Heart right ventricle (tissue), 16 donors: ENCODE data around the gene SP1. TPM values are rescaled to one million over a fixed set of nuclear protein-coding genes. Genes with fewer than 3 reads are reported as not detected.
"Not testable (repeated sequence)": the region's sequence is repeated elsewhere in the genome, so short reads cannot be mapped to it uniquely, and the experiment has no call there.

Experiments used
- ATAC-seq, 8 donors: fragments of 200-7000 bp; cut with Tn5 transposase; one replicate each; pipeline ENCODE4 v1.9.1; 2020; ENCODE audit warnings: mild to moderate bottlenecking in 8 of 8, moderate library complexity in 8 of 8, moderate number of reproducible peaks in 1 of 8
- DNase-seq, 2 donors: peaks; one replicate each; pipeline ENCODE4 v3.0.0-alpha.2; 2020
- H3K27ac ChIP-seq, 10 donors: fragments of 200-600 bp; sonication (generic) in 2 of 10; one replicate each; pipeline versions ENCODE4 v1.5.0 to v1.8.0; 2020 to 2022; ENCODE audit warnings: mild to moderate bottlenecking in 3 of 10
- H3K27me3 ChIP-seq, 7 donors: fragments of 200-600 bp; one replicate each; pipeline ENCODE4 v1.8.0; 2021 to 2022; ENCODE audit warnings: mild to moderate bottlenecking in 2 of 7
- H3K36me3 ChIP-seq, 9 donors: fragments of 200-600 bp; sonication (generic) in 1 of 9; one replicate each; pipeline versions ENCODE4 v1.5.0 to v1.8.0; 2020 to 2022; ENCODE audit warnings: mild to moderate bottlenecking in 2 of 9
- H3K4me1 ChIP-seq, 9 donors: fragments of 200-600 bp; sonication (generic) in 1 of 9; one replicate each; pipeline versions ENCODE4 v1.5.0 to v1.8.0; 2020 to 2022; ENCODE audit warnings: mild to moderate bottlenecking in 4 of 9
- H3K4me3 ChIP-seq, 10 donors: fragments of 200-600 bp; sonication (generic) in 2 of 10; one replicate each; pipeline versions ENCODE4 v1.5.0 to v1.8.0; 2020 to 2022; ENCODE audit warnings: mild to moderate bottlenecking in 7 of 10, moderate library complexity in 2 of 10
- H3K9me3 ChIP-seq, 11 donors: fragments of 200-600 bp in 10 of 11; sonication (generic) in 2 of 11; one replicate each; pipeline versions ENCODE4 v1.5.0 to v1.8.0; 2013 to 2022; ENCODE audit warnings: mild to moderate bottlenecking in 2 of 11, control low read depth in 1 of 11, moderate library complexity in 1 of 11
- WGBS, 2 donors: extraction: QIAGEN DNeasy Blood & Tissue Kit; methylation state at CpG; one replicate each; pipeline ENCODE4 v1.1.7; 2013; ENCODE audit warnings: inconsistent platforms in 1 of 2; 5-methylcytosine and 5-hydroxymethylcytosine counted together
- intact Hi-C, 10 donors: fragments of 100-400 bp; cut with DNase I; formaldehyde crosslinking; loops; one replicate each; pipeline versions ENCODE4 v1.11.1 to v1.14.2; 2022
- polyA plus RNA-seq, 2 donors: library from polyadenylated mRNA; stranded (reverse); fragments of 200-250 nt; gene quantifications; one replicate each; pipeline ENCODE4 v1.2.3, GENCODE V29; 2013
- total RNA-seq, 10 donors: library from RNA; stranded (reverse); fragmentation: NEBNext Ultra II Directional in 3 of 10; extraction: Animal tissue kit (Norgen Biotek cat#: 25700) in 3 of 10; gene quantifications; one replicate each; pipeline versions ENCODE4 v1.2.1 to v1.2.4, GENCODE V29; 2021 to 2023
- TF ChIP-seq, protein P1 (sequence below), 9 donors: fragments of 200-600 bp; sonication (generic) in 2 of 9; IDR thresholded peaks; one replicate each; pipeline versions ENCODE4 v1.5.0 to v1.8.0; 2021 to 2022; ENCODE audit warnings: antibody characterized with exemption in 9 of 9, mild to moderate bottlenecking in 5 of 9, moderate library complexity in 1 of 9
- donor health status: Arrhythmogenic right ventricular cardiomyopathy.
- donor health status: ischemic (EF 13 %, LVEDD 7.1; RV severe dilation, severe dysfunction).
- donor health status: healthy with polysubstance abuse.
- donor health status: DM: no; HTN: yes; CAD: no.
- donor health status: DM: no; HTN: no; CAD: no.
- donor health status: ischemic (EF 25% LVEDD 6.9; RV normal size, moderate dysfunction).
- donor health status: ischemic (EF 25% LVEDD 5.7; RV mildly dilated, moderate dysfunction).
- donor health status: healthy.
- donor health status: DM: yes; HTN: yes; CAD: no.
- donor health status: Ischemic cardiomyopathy.
- donor health status: ischemic (EF 35%, LVEDD 5.7; RV mildly dilated, moderate dysfunction).
- donor health status: nonischemic (EF 11% LVEDD 7.7; RV severe dilation, severe dysfunction).
- donor health status: DM: yes; HTN: yes; CAD: no.
- donor health status: PGD.
- donor health status: ischemic (EF 29% LVEDD 5.4; RV normal size, mild dysfunction).
- donor health status: nonischemic (EF 23%, LVEDD 6.1; RV moderate dilation, normal function).

SP1 gene
- total and polyA plus RNA-seq, 12 donors = 7.8 to 42.4 (median 31.3) TPM

DNA sequence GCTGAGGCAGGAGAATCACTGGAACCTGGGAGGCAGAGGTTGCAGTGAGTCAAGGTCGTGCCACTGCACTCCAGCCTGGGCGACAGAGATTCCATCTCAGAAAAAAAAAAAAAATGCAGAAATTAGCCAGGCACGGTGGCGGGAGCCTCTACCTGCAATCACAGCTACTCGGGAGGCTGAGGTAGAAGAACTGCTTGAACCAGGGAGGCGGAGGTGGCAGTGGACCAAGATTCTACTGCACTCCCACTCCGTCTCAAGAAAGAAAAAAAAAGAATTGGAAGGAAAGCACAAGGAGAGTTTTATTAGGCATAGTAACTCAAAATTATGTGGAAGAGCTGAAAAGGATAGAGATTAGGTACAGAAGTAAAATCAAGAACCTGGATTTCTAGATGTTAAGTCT, 22.9 kb downstream of the SP1 start:
- Histone ChIP-seq H3K36me3 (peaks cover 0 to 76% (median 25%) of the 10 kb centered on the region in 9 donors), H3K9me3 (no peaks in the 10 kb centered on the region), H3K27ac (no peak overlapping the region), H3K4me1 (peaks cover 0 to 8% (median 0%) of the 10 kb centered on the region in 9 donors), H3K4me3 (no peak overlapping the region), H3K27me3 (no peaks in the 10 kb centered on the region)
- intact Hi-C loops = no loop called here
- ATAC-seq = no peak
- DNase-seq = no peak
- TF ChIP-seq, protein P1, sequence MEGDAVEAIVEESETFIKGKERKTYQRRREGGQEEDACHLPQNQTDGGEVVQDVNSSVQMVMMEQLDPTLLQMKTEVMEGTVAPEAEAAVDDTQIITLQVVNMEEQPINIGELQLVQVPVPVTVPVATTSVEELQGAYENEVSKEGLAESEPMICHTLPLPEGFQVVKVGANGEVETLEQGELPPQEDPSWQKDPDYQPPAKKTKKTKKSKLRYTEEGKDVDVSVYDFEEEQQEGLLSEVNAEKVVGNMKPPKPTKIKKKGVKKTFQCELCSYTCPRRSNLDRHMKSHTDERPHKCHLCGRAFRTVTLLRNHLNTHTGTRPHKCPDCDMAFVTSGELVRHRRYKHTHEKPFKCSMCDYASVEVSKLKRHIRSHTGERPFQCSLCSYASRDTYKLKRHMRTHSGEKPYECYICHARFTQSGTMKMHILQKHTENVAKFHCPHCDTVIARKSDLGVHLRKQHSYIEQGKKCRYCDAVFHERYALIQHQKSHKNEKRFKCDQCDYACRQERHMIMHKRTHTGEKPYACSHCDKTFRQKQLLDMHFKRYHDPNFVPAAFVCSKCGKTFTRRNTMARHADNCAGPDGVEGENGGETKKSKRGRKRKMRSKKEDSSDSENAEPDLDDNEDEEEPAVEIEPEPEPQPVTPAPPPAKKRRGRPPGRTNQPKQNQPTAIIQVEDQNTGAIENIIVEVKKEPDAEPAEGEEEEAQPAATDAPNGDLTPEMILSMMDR (IDR thresholded peaks at IDR 0.05) = no peak
- WGBS, 2 donors = 76 to 84% methylated on average over 7 of the region's 7 CpGs

DNA sequence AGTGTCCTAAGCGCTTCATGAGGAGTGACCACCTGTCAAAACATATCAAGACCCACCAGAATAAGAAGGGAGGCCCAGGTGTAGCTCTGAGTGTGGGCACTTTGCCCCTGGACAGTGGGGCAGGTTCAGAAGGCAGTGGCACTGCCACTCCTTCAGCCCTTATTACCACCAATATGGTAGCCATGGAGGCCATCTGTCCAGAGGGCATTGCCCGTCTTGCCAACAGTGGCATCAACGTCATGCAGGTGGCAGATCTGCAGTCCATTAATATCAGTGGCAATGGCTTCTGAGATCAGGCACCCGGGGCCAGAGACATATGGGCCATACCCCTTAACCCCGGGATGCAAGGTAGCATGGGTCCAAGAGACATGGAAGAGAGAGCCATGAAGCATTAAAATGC, 31.0 kb downstream of the SP1 start:
- TF ChIP-seq, protein P1 (IDR thresholded peaks at IDR 0.05) = no peak
- 96 to 97% methylated on average over 5 of the region's 5 CpGs for WGBS, 2 donors
- DNase-seq = no peak
- ATAC-seq = no peak
- peaks cover 0 to 81% (median 56%) of the 10 kb centered on the region in 9 donors for H3K36me3 ChIP-seq
- no peaks in the 10 kb centered on the region for H3K27me3 ChIP-seq
- H3K4me1 ChIP-seq = peaks cover 15 to 44% (median 37%) of the 10 kb centered on the region in 9 donors
- intact Hi-C loops = no loop called here
- H3K9me3 ChIP-seq = no peaks in the 10 kb centered on the region
- peak overlapping the region in 1 of 10 donors; percentile 1 for H3K27ac ChIP-seq
- no peak overlapping the region for H3K4me3 ChIP-seq

DNA sequence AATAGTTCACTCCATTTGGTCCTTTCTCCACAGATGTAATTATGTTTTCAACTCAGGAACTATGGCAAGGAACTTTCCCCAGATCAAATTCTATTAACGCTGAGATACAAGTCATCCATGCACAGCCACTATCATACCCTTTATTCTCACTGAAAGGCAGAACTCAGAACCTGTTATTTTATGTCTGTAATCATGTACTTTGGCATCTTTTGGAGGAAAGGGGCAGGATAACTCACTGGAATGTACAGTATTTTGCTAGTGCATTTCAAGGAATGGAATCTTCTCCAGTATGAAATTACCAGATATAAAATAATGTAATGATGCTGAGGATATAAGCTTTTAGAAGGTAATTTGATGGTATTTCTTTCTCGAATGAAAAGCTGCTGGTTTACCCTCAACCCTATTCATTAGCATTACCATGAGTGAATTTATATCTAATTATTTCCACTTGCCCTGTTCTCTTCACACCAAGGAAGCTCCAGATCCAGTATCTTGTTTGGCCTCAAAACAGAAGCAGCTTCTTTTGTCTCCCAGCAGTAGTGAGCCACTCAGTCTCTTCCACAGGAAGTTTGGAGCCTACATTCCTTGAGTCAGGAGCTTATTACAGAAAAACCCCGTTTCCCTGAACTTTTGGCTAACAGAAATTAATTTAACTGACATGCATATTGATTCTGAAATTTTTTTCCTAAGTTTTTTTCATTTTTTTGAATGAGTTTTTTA, 33.7 kb downstream of the SP1 start:
- TF ChIP-seq, protein P1 (IDR thresholded peaks at IDR 0.05) = no peak
- 63 to 71% methylated on average over 3 of the region's 3 CpGs for WGBS, 2 donors
- Histone ChIP-seq H3K4me3 (no peak overlapping the region), H3K27me3 (no peaks in the 10 kb centered on the region), H3K9me3 (no peaks in the 10 kb centered on the region), H3K4me1 (peaks cover 15 to 56% (median 39%) of the 10 kb centered on the region in 9 donors), H3K27ac (peak overlapping the region in 6 of 10 donors; percentile 25 to 62 (median 47)), H3K36me3 (peaks cover 0 to 56% (median 34%) of the 10 kb centered on the region in 9 donors)
- DNase-seq (no peak), ATAC-seq (no peak)
- intact Hi-C loops = no loop called here

DNA sequence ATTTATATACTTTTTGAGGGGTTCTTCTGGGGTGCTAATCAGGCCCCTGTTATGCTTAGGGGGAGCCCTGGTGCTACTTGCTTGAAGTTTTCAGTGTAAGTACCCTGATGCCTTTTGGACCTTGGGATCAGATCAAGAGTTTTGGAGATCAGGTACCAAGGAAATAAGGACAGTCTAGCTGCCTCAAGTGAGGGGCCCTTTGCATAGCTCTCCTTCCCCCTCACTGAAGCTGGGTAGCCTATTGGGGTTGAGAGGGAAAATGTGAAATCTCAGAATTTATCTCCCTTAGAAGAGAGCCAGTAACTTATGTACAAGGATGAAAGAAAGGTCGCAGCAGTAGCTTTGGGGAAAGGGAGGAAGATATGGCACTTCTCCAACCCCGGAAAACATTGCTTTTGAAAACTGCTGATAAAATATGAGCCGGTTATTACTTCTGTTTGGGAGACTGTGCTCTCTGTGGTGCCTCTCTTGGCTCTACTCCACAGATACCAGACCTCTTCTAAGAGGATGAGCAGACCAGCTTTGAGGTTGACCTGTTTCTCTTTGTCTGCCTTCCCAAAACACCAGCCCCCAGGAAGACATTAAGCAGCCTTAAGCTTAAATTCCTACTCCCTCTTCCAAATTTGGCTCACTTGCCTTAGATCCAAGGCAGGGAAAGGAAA, 34.9 kb downstream of the SP1 start:
- peak in 2 of 8 donors; percentile 4 to 19 for ATAC-seq
- Histone ChIP-seq H3K4me1 (peaks cover 15 to 56% (median 39%) of the 10 kb centered on the region in 9 donors), H3K27ac (peak overlapping the region in 3 of 10 donors; percentile 11 to 62 (median 23)), H3K4me3 (no peak overlapping the region), H3K9me3 (no peaks in the 10 kb centered on the region), H3K36me3 (peaks cover 0 to 43% (median 21%) of the 10 kb centered on the region in 9 donors), H3K27me3 (no peaks in the 10 kb centered on the region)
- 12% methylated on average over 3 of the region's 3 CpGs for WGBS, 2 donors
- TF ChIP-seq, protein P1 (IDR thresholded peaks at IDR 0.05) = no peak
- no peak for DNase-seq
- intact Hi-C loops = loop anchor here in 1 of 10 donors (5.0 kb wide), 1 partner anchor 33 kb away; the partner anchor contains the start of gene SP1

DNA sequence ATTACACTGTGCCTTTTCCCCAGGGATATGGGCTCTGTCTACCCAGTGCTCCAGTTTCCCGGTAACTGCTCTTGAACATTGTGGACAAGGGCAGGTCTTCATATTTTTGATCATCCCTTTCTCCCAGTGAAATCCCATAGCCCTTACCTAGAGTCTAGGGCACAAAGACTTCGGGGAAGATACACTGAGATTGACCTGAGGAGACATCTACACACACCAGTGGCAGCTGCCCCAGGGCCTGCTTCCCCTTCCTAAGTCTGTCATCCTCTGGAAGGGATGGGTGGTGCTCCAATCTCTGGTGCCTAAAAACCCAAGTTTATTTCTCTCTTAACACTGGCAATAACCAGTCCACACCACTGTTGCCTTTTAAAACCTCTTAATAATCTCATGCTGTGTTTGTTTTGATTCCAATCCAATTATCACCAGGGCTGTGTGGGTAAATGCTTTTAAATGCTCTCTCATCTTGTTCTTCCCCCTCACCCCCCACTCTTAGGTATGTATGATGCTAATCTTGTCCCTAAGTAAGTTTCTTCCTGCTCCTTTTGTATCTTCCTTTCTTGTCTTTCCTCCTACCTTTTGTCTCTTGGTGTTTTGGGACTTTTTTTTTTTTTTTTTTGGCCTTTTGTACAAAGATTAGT, 35.9 kb downstream of the SP1 start:
- H3K27me3 ChIP-seq, H3K4me3 ChIP-seq, DNase-seq, H3K9me3 ChIP-seq: not testable (repeated sequence)
- intact Hi-C loops = loop anchor here in 1 of 10 donors (5.0 kb wide), 1 partner anchor 34 kb away; the partner anchor contains the start of gene SP1
- Histone ChIP-seq H3K36me3 (peaks cover 0 to 33% (median 12%) of the 10 kb centered on the region in 9 donors), H3K4me1 (peaks cover 15 to 59% (median 40%) of the 10 kb centered on the region in 9 donors), H3K27ac (peak overlapping the region in 2 of 10 donors; percentile 16 to 46)
- 54 to 60% methylated on average over 2 of the region's 2 CpGs for WGBS, 2 donors
- peak in 3 of 8 donors; percentile 20 to 25 (median 21) for ATAC-seq

DNA sequence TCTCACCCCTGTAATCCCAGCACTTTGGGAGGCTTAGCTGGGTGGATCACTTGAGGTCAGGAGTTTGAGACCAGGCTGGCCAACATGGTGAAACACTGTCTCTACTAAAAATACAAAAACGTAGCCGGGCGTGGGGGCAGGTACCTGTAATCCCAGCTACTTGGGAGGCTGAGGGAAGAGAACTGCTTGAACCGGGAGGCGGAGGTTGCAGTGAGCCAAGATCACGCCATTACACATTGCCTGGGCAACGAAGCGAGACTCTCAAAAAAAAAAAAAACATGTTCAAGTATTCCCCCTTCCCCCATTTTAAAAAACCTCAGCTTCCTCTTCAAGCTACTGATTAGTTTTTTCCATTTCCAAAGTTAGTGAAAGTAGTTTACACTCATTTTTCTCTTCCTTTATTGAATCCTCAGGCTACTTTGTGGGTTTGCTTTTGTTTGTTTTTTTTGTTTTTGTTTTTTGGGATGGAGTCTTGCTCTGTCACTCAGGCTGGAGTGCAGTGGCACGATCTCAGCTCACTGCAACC, 37.4 kb downstream of the SP1 start:
- WGBS, 2 donors = 78 to 84% methylated on average over 9 of the region's 9 CpGs
- H3K4me3 ChIP-seq, H3K27ac ChIP-seq, H3K27me3 ChIP-seq, DNase-seq, ATAC-seq, H3K9me3 ChIP-seq: not testable (repeated sequence)
- peaks cover 13 to 59% (median 36%) of the 10 kb centered on the region in 9 donors for H3K4me1 ChIP-seq
- intact Hi-C loops = loop anchor here in 1 of 10 donors (5.0 kb wide), 1 partner anchor 35 kb away; the partner anchor contains the start of gene SP1
- H3K36me3 ChIP-seq = peaks cover 0 to 19% (median 0%) of the 10 kb centered on the region in 9 donors
